CD4-positive, alpha-beta memory T cell (primary cell): ENCODE data around the gene RBM12. TPM values are rescaled to one million over a fixed set of nuclear protein-coding genes. Genes with fewer than 3 reads are reported as not detected.
A peak's percentile ranks its signal among the peaks of the same experiment; 100 is the strongest.
"Not testable (repeated sequence)": the region's sequence is repeated elsewhere in the genome, so short reads cannot be mapped to it uniquely, and the experiment has no call there.

Source experiments
- CTCF ChIA-PET: fragments of 350-600 bp; sonication (Branson Sonifier 250); formaldehyde crosslinking; loops from one replicate; lab custom pipeline; 2021; ENCODE audit warnings: inconsistent platforms; ENCODE audit not compliant: partially characterized antibody; lab: Charles Lee
- POLR2A ChIA-PET: fragments of 350-600 bp; sonication (Branson Sonifier 250); formaldehyde crosslinking; loops from one replicate; lab custom pipeline; 2021; ENCODE audit not compliant: partially characterized antibody; lab: Charles Lee
- DNase-seq, 5 donors: peaks; one replicate each; pipeline versions ENCODE4 v3.0.0 to v3.0.0-alpha.2; 2020 to 2022; ENCODE audit warnings: mixed read lengths in 1 of 5
- H3K27ac ChIP-seq: one replicate; pipeline ENCODE4 v1.7.0; 2013; ENCODE audit warnings: low read depth, low read length
- H3K27me3 ChIP-seq: 2 replicates; pipeline ENCODE4 v1.7.0; 2013; ENCODE audit warnings: mild to moderate bottlenecking, low read length, moderate library complexity; ENCODE audit not compliant: insufficient read depth
- H3K36me3 ChIP-seq: 2 replicates; pipeline ENCODE4 v1.7.0; 2013; ENCODE audit warnings: mild to moderate bottlenecking, low read length, moderate library complexity; ENCODE audit not compliant: insufficient read depth
- H3K4me1 ChIP-seq: 2 replicates; pipeline ENCODE4 v1.7.0; 2013; ENCODE audit warnings: mild to moderate bottlenecking, low read length, moderate library complexity; ENCODE audit not compliant: insufficient read depth
- H3K4me3 ChIP-seq, 2 donors: one replicate each; pipeline ENCODE4 v1.7.0; 2013; ENCODE audit warnings: low read length in 2 of 2, mild to moderate bottlenecking in 1 of 2
- H3K9me3 ChIP-seq, 2 donors: one replicate each; pipeline ENCODE4 v1.7.0; 2013; ENCODE audit warnings: low read length in 2 of 2, control low read depth in 1 of 2; ENCODE audit not compliant: control insufficient read depth in 1 of 2
- H3K27ac Mint-ChIP-seq, 7 donors: one replicate each; pipeline ENCODE4 v1.8.0; 2020 to 2021; ENCODE audit warnings: mixed read lengths in 7 of 7, mild to moderate bottlenecking in 6 of 7, inconsistent platforms in 3 of 7, moderate library complexity in 3 of 7
- H3K27me3 Mint-ChIP-seq, 2 donors: one replicate each; pipeline ENCODE4 v1.8.0; 2020 to 2021; ENCODE audit warnings: mixed read lengths in 2 of 2
- H3K36me3 Mint-ChIP-seq, 2 donors: one replicate each; pipeline ENCODE4 v1.8.0; 2020 to 2021; ENCODE audit warnings: mixed read lengths in 2 of 2, inconsistent platforms in 1 of 2, mild to moderate bottlenecking in 1 of 2
- H3K4me1 Mint-ChIP-seq, 4 donors: one replicate each; pipeline ENCODE4 v1.8.0; 2020 to 2021; ENCODE audit warnings: mixed read lengths in 4 of 4, mild to moderate bottlenecking in 1 of 4
- H3K4me3 Mint-ChIP-seq, 8 donors: one replicate each; pipeline ENCODE4 v1.8.0; 2020 to 2021; ENCODE audit warnings: mixed read lengths in 8 of 8, mild to moderate bottlenecking in 7 of 8, moderate library complexity in 6 of 8, inconsistent platforms in 3 of 8
- H3K9me3 Mint-ChIP-seq, 8 donors: one replicate each; pipeline ENCODE4 v1.8.0; 2020 to 2021; ENCODE audit warnings: mixed read lengths in 8 of 8, mild to moderate bottlenecking in 5 of 8, inconsistent platforms in 3 of 8, moderate library complexity in 1 of 8
- intact Hi-C: fragments of 100-400 bp; cut with micrococcal nuclease; formaldehyde crosslinking; loops from one replicate; pipeline ENCODE4 v1.15.1; 2023
- polyA plus RNA-seq, 2 donors: library from polyadenylated mRNA; unstranded; fragments of 300-500 nt; fragmentation: Illumina TruSeq; gene quantifications; one replicate each; pipeline ENCODE4 v1.2.3, GENCODE V29; 2021
- total RNA-seq, 2 experiments: library from RNA; stranded (reverse); gene quantifications; one replicate each; pipeline ENCODE4 v1.2.3, GENCODE V29; 2021

Gene RBM12
- total and polyA plus RNA-seq, 4 experiments from 2014 or later, result 29.9 to 138 (median 91.0) TPM

- H3K4me1 Mint-ChIP-seq, POLR2A ChIA-PET, H3K4me3 Mint-ChIP-seq, H3K4me3 ChIP-seq, H3K9me3 ChIP-seq, DNase-seq, H3K27me3 Mint-ChIP-seq, H3K27ac Mint-ChIP-seq, H3K9me3 Mint-ChIP-seq, intact Hi-C loops, H3K27ac ChIP-seq, H3K4me1 ChIP-seq, H3K27me3 ChIP-seq, CTCF ChIA-PET: not testable (repeated sequence)
- peaks cover 14% of the 10 kb centered on the region for H3K36me3 ChIP-seq
- H3K36me3 Mint-ChIP-seq, result peaks cover 28 to 47% of the 10 kb centered on the region in 2 donors
Measured at GRCh38 chr20:35685368-35685767, 20.7 kb upstream of the RBM12 start.

- intact Hi-C loops, result no loop called here
- Histone ChIP-seq H3K27ac (no peak overlapping the region), H3K4me3 (no peak overlapping the region), H3K36me3 (no peaks in the 10 kb centered on the region), H3K9me3 (no peaks in the 10 kb centered on the region), H3K27me3 (no peaks in the 10 kb centered on the region), H3K4me1 (no peaks in the 10 kb centered on the region)
- Mint-ChIP-seq H3K4me3 (no peak overlapping the region), H3K27ac (no peak overlapping the region), H3K36me3 (peaks cover 11 to 42% of the 10 kb centered on the region in 2 donors), H3K4me1 (peaks cover 0 to 2% (median 0%) of the 10 kb centered on the region in 4 donors), H3K9me3 (no peaks in the 10 kb centered on the region), H3K27me3 (no peaks in the 10 kb centered on the region)
- POLR2A ChIA-PET, result no interaction called here
- CTCF ChIA-PET, result no interaction called here
- no peak for DNase-seq
Measured at GRCh38 chr20:35681960-35682359, 17.3 kb upstream of the RBM12 start.

- Histone ChIP-seq H3K27me3 (no peaks in the 10 kb centered on the region), H3K36me3 (no peaks in the 10 kb centered on the region), H3K4me3 (no peak overlapping the region), H3K4me1 (no peaks in the 10 kb centered on the region), H3K27ac (no peak overlapping the region), H3K9me3 (no peaks in the 10 kb centered on the region)
- intact Hi-C loops, result no loop called here
- Mint-ChIP-seq H3K4me1 (peaks cover 0 to 2% (median 0%) of the 10 kb centered on the region in 4 donors), H3K4me3 (no peak overlapping the region), H3K36me3 (peaks cover 7 to 37% of the 10 kb centered on the region in 2 donors), H3K27ac (no peak overlapping the region), H3K27me3 (no peaks in the 10 kb centered on the region), H3K9me3 (no peaks in the 10 kb centered on the region)
- no peak for DNase-seq
- ChIA-PET CTCF (interaction anchor here (0.6 kb wide), 1 partner anchor 180 kb away, joined by 3 read pairs; no protein-coding TSS in a partner anchor), POLR2A (interaction anchor here (1.3 kb wide), 1 partner anchor 16 kb away, joined by 4 read pairs; the partner anchor contains the start of genes CPNE1 and RBM12)
Measured at GRCh38 chr20:35680452-35681183, 15.9 kb upstream of the RBM12 start.

- POLR2A ChIA-PET, result no interaction called here
- H3K27me3 ChIP-seq, result no peaks in the 10 kb centered on the region
- Mint-ChIP-seq H3K27ac (no peak overlapping the region), H3K4me3 (no peak overlapping the region), H3K36me3 (peaks cover 29 to 52% of the 10 kb centered on the region in 2 donors), H3K27me3 (no peaks in the 10 kb centered on the region), H3K4me1 (no peaks in the 10 kb centered on the region), H3K9me3 (no peaks in the 10 kb centered on the region)
- H3K27ac ChIP-seq, result no peak overlapping the region
- H3K4me3 ChIP-seq, result no peak overlapping the region
- no peaks in the 10 kb centered on the region for H3K9me3 ChIP-seq
- DNase-seq, result no peak
- CTCF ChIA-PET, result interaction anchor here (0.7 to 1.1 kb wide), 3 partner anchors 56 to 74 kb away, joined by 3 to 4 read pairs (median 3); no protein-coding TSS in a partner anchor
- peaks cover 34% of the 10 kb centered on the region for H3K36me3 ChIP-seq
- no peaks in the 10 kb centered on the region for H3K4me1 ChIP-seq
- intact Hi-C loops, result no loop called here
Measured at GRCh38 chr20:35674921-35675320, 10.2 kb upstream of the RBM12 start.

GRCh38 chr20:35673884-35674283 is 9.2 kb upstream of the RBM12 start:
- H3K27ac ChIP-seq, result no peak overlapping the region
- CTCF ChIA-PET, result interaction anchor here (1.0 kb wide), 1 partner anchor 73 kb away, joined by 3 read pairs; no protein-coding TSS in a partner anchor
- Mint-ChIP-seq H3K27ac (no peak overlapping the region), H3K4me3 (no peak overlapping the region), H3K27me3 (no peaks in the 10 kb centered on the region), H3K36me3 (peaks cover 38 to 55% of the 10 kb centered on the region in 2 donors), H3K9me3 (no peaks in the 10 kb centered on the region), H3K4me1 (no peaks in the 10 kb centered on the region)
- peaks cover 45% of the 10 kb centered on the region for H3K36me3 ChIP-seq
- intact Hi-C loops, result no loop called here
- no peaks in the 10 kb centered on the region for H3K9me3 ChIP-seq
- POLR2A ChIA-PET, result interaction anchor here (1.3 kb wide), 1 partner anchor 10 kb away, joined by 3 read pairs; the partner anchor contains the start of genes CPNE1 and RBM12
- H3K4me1 ChIP-seq, result no peaks in the 10 kb centered on the region
- H3K27me3 ChIP-seq, result no peaks in the 10 kb centered on the region
- DNase-seq, result no peak
- H3K4me3 ChIP-seq, result no peak overlapping the region

- H3K4me3 ChIP-seq, result no peak overlapping the region
- peaks cover 4% of the 10 kb centered on the region for H3K4me1 ChIP-seq
- no peaks in the 10 kb centered on the region for H3K27me3 ChIP-seq
- peaks cover 45 to 50% of the 10 kb centered on the region in 2 donors for H3K36me3 Mint-ChIP-seq
- POLR2A ChIA-PET, result interaction anchor here (1.7 to 1.9 kb wide), 2 partner anchors 54 to 73 kb away, joined by 5 to 6 read pairs; partner anchors contain the start of genes RBM39 and SPAG4
- no peaks in the 10 kb centered on the region for H3K27me3 Mint-ChIP-seq
- DNase-seq, result no peak
- CTCF ChIA-PET, result no interaction called here
- H3K27ac Mint-ChIP-seq, result peak overlapping the region in 2 of 7 donors; percentile 17 to 32
- no peak overlapping the region for H3K27ac ChIP-seq
- intact Hi-C loops, result no loop called here
- H3K4me3 Mint-ChIP-seq, result no peak overlapping the region
- H3K4me1 Mint-ChIP-seq, result peaks cover 0 to 4% (median 3%) of the 10 kb centered on the region in 4 donors
- no peaks in the 10 kb centered on the region for H3K9me3 Mint-ChIP-seq
- no peaks in the 10 kb centered on the region for H3K9me3 ChIP-seq
- H3K36me3 ChIP-seq, result peaks cover 40% of the 10 kb centered on the region
Measured at GRCh38 chr20:35669681-35670080, 5.0 kb upstream of the RBM12 start.

GRCh38 chr20:35669221-35669620 is 4.5 kb upstream of the RBM12 start:
- Mint-ChIP-seq H3K36me3 (peaks cover 41 to 47% of the 10 kb centered on the region in 2 donors), H3K4me1 (peaks cover 0 to 5% (median 3%) of the 10 kb centered on the region in 4 donors), H3K9me3 (no peaks in the 10 kb centered on the region), H3K27me3 (no peaks in the 10 kb centered on the region), H3K27ac (peak overlapping the region in 1 of 7 donors; percentile 17), H3K4me3 (no peak overlapping the region)
- DNase-seq, result no peak
- H3K27ac ChIP-seq, result no peak overlapping the region
- intact Hi-C loops, result no loop called here
- peaks cover 36% of the 10 kb centered on the region for H3K36me3 ChIP-seq
- H3K4me1 ChIP-seq, result peaks cover 4% of the 10 kb centered on the region
- ChIA-PET POLR2A (interaction anchor here (0.8 to 1.9 kb wide), 4 partner anchors 50 to 285 kb away, joined by 3 to 6 read pairs (median 4); partner anchors contain the start of genes RBM39 and SPAG4), CTCF (interaction anchor here (1.5 kb wide), 1 partner anchor 50 kb away, joined by 5 read pairs; no protein-coding TSS in a partner anchor)
- H3K4me3 ChIP-seq, result no peak overlapping the region
- no peaks in the 10 kb centered on the region for H3K9me3 ChIP-seq
- no peaks in the 10 kb centered on the region for H3K27me3 ChIP-seq
